Panc1 (cell line): Measurements from ENCODE around the gene MBD4.

Source experiments
- CTCF ChIP-seq: fragments of 450-650 bp; IDR thresholded peaks from 2 replicates; pipeline ENCODE4 v1.5.1; 2017; ENCODE audit warnings: mild to moderate bottlenecking
- POLR2AphosphoS5 ChIP-seq: IDR thresholded peaks from 2 replicates; pipeline ENCODE4 v1.6.1; 2012; ENCODE audit warnings: mild to moderate bottlenecking, low read depth, low read length, moderate library complexity
- REST ChIP-seq, 2 experiments: IDR thresholded peaks; 2 replicates each; pipeline ENCODE4 v1.6.1; 2011 to 2012; ENCODE audit warnings: low read depth in 2 of 2, control low read depth in 1 of 2, low read length in 1 of 2, mild to moderate bottlenecking in 1 of 2, moderate library complexity in 1 of 2; ENCODE audit not compliant: insufficient read depth in 1 of 2

- TF ChIP-seq CTCF = no peak
- TF ChIP-seq REST (IDR thresholded peaks at IDR 0.05; ENCODE audit: insufficient read depth in 1 of 2, low read depth in 2 of 2, low read length in 1 of 2) = no peak
- no peak for TF ChIP-seq POLR2AphosphoS5
Measured at GRCh38 chr3:129461022-129461421, 21.3 kb upstream of the MBD4 start.
